IMR-90 (cell line): ENCODE measurements around the gene CA11. TPM values are rescaled to one million over a fixed set of nuclear protein-coding genes. Genes with fewer than 3 reads are reported as not detected.

Experiments used
- ATAC-seq: fragments of 200-7000 bp; cut with Tn5 transposase; 2 replicates; pipeline ENCODE4 v1.9.1; 2020; ENCODE audit warnings: low read depth, mild to moderate bottlenecking, moderate library complexity
- BruUV-seq: library from RNA; stranded (reverse); fragments of 400-500 nt; replicated peaks from 2 replicates; lab custom pipeline; 2021; lab: Mats Ljungman, UMichigan
- CTCF ChIA-PET: fragments of 300-600 bp; formaldehyde crosslinking; extraction: SDS; loops from one replicate; lab custom pipeline; 2021; ENCODE audit warnings: antibody characterized with exemption; lab: Yijun Ruan, JAX
- POLR2A ChIA-PET: fragments of 300-600 bp; sonication (Branson Sonifier 250); formaldehyde crosslinking; loops from one replicate; lab custom pipeline; 2022; ENCODE audit warnings: antibody characterized with exemption; ENCODE audit not compliant: unreplicated experiment; lab: Charles Lee
- DNase-seq: peaks from one replicate; pipeline ENCODE4 v3.0.0; 2013
- H2AFZ ChIP-seq: replicated peaks from 2 replicates; pipeline ENCODE3; 2013; ENCODE audit warnings: low read length, mild to moderate bottlenecking; ENCODE audit not compliant: poor library complexity
- H2AK5ac ChIP-seq: 2 replicates; pipeline ENCODE4 v1.6.1; 2013; ENCODE audit warnings: low read depth, low read length, inconsistent platforms
- H2AK9ac ChIP-seq: replicated peaks from 2 replicates; pipeline ENCODE3; 2013; ENCODE audit warnings: mild to moderate bottlenecking, low read depth, low read length, moderate library complexity; ENCODE audit not compliant: poor library complexity
- H2BK120ac ChIP-seq: 2 replicates; pipeline ENCODE4 v1.6.1; 2013; ENCODE audit warnings: low read depth, low read length, inconsistent platforms
- H2BK15ac ChIP-seq: 3 replicates; pipeline ENCODE4 v1.6.1; 2013; ENCODE audit warnings: low read depth, low read length, inconsistent platforms
- H2BK20ac ChIP-seq: 2 replicates; pipeline ENCODE4 v1.6.1; 2013; ENCODE audit warnings: low read depth, mild to moderate bottlenecking, inconsistent platforms, low read length, moderate library complexity
- H2BK5ac ChIP-seq: 2 replicates; pipeline ENCODE4 v1.6.1; 2013; ENCODE audit warnings: mild to moderate bottlenecking, low read depth, low read length, inconsistent platforms; ENCODE audit not compliant: poor library complexity, severe bottlenecking
- H3K14ac ChIP-seq: replicated peaks from 2 replicates; pipeline ENCODE4 v1.6.1; 2013; ENCODE audit warnings: low read depth, low read length, inconsistent platforms
- H3K18ac ChIP-seq: 2 replicates; pipeline ENCODE4 v1.6.1; 2013; ENCODE audit warnings: low read depth, low read length, control low read depth
- H3K23ac ChIP-seq: 2 replicates; pipeline ENCODE4 v1.6.1; 2013; ENCODE audit warnings: low read depth, low read length, inconsistent platforms
- H3K27ac ChIP-seq: 2 replicates; pipeline ENCODE4 v1.5.1; 2013; ENCODE audit warnings: mild to moderate bottlenecking, control low read depth, low read length; ENCODE audit not compliant: insufficient read depth
- H3K27me3 ChIP-seq: 2 replicates; pipeline ENCODE4 v1.6.1; 2013; ENCODE audit warnings: low read length; ENCODE audit not compliant: control insufficient read depth, insufficient read depth
- H3K36me3 ChIP-seq: 2 replicates; pipeline ENCODE4 v1.6.1; 2013; ENCODE audit warnings: low read length, mixed read lengths; ENCODE audit not compliant: control insufficient read depth, insufficient read depth
- H3K4ac ChIP-seq: 2 replicates; pipeline ENCODE4 v1.6.1; 2013; ENCODE audit warnings: low read depth, low read length, inconsistent platforms
- H3K4me1 ChIP-seq: 2 replicates; pipeline ENCODE4 v1.6.1; 2013; ENCODE audit warnings: low read length, mixed read lengths; ENCODE audit not compliant: control insufficient read depth, insufficient read depth
- H3K4me2 ChIP-seq: 2 replicates; pipeline ENCODE4 v1.6.1; 2013; ENCODE audit warnings: low read depth, mild to moderate bottlenecking, control low read depth, low read length, moderate library complexity
- H3K4me3 ChIP-seq: 2 replicates; pipeline ENCODE4 v1.5.1; 2013; ENCODE audit warnings: low read depth, mild to moderate bottlenecking, control low read depth, low read length, moderate library complexity; ENCODE audit not compliant: insufficient read depth
- H3K56ac ChIP-seq: 2 replicates; pipeline ENCODE4 v1.6.1; 2013; ENCODE audit warnings: low read length, inconsistent platforms; ENCODE audit not compliant: insufficient read depth; ENCODE audit errors: extremely low read depth
- H3K79me1 ChIP-seq, 2 experiments: 2 replicates each; pipeline ENCODE4 v1.6.1; 2013; ENCODE audit warnings: low read length in 2 of 2, inconsistent platforms in 1 of 2, low read depth in 1 of 2
- H3K9ac ChIP-seq: 2 replicates; pipeline ENCODE4 v1.6.1; 2013; ENCODE audit warnings: low read depth, low read length, control low read depth
- H3K9me1 ChIP-seq: 2 replicates; pipeline ENCODE4 v1.6.1; 2013; ENCODE audit warnings: low read length, inconsistent platforms; ENCODE audit not compliant: insufficient read depth
- H3K9me3 ChIP-seq: 2 replicates; pipeline ENCODE4 v1.6.1; 2013; ENCODE audit warnings: low read length; ENCODE audit not compliant: control insufficient read depth, insufficient read depth
- H4K20me1 ChIP-seq: 2 replicates; pipeline ENCODE4 v1.6.1; 2013; ENCODE audit warnings: low read length, inconsistent platforms; ENCODE audit not compliant: insufficient read depth
- H4K5ac ChIP-seq: 2 replicates; pipeline ENCODE4 v1.6.1; 2013; ENCODE audit warnings: mild to moderate bottlenecking, low read depth, low read length, control low read depth
- H4K8ac ChIP-seq, 2 experiments: 2 replicates each; pipeline ENCODE4 v1.6.1; 2013; ENCODE audit warnings: low read depth in 2 of 2, low read length in 2 of 2, control low read depth in 1 of 2, inconsistent platforms in 1 of 2
- H4K91ac ChIP-seq: 2 replicates; pipeline ENCODE4 v1.6.1; 2013; ENCODE audit warnings: low read depth, low read length, inconsistent platforms; ENCODE audit not compliant: insufficient read depth
- MAFK ChIP-seq: IDR thresholded peaks from 2 replicates; pipeline ENCODE4 v1.6.1; 2012; ENCODE audit warnings: low read depth, low read length, improper control_type of control experiment
- NFE2L2 ChIP-seq: fragments of 150-350 bp; IDR thresholded peaks from 2 replicates; pipeline ENCODE4 v1.6.1; 2016; ENCODE audit warnings: low read depth, mild to moderate bottlenecking, low read length
- POLR2A ChIP-seq: IDR thresholded peaks from 2 replicates; pipeline ENCODE4 v1.6.1; 2012; ENCODE audit warnings: mild to moderate bottlenecking, low read depth, low read length
- WGBS, 2 experiments: methylation state at CpG; one replicate each; pipeline versions ENCODE4 v1.1.5 to v1.1.7; 2013; ENCODE audit warnings: missing lambda C conversion rate in 2 of 2; ENCODE audit not compliant: insufficient read length in 1 of 2; ENCODE audit errors: extremely low coverage in 2 of 2; 5-methylcytosine and 5-hydroxymethylcytosine counted together
- dilution Hi-C: fragments of 300-500 bp; cut with HindIII; formaldehyde crosslinking; loops from one replicate; pipeline ENCODE4 v1.14.3; 2018; ENCODE audit warnings: low sequenced_read_pairs; ENCODE audit not compliant: unreplicated experiment
- in situ Hi-C: fragments of 300-500 bp; cut with MboI; formaldehyde crosslinking; loops from 3 replicates; pipeline ENCODE4 v1.14.3; 2019; ENCODE audit warnings: low sequenced_read_pairs, inconsistent platforms, mixed read lengths
- intact Hi-C: fragments of 100-400 bp; cut with micrococcal nuclease; formaldehyde crosslinking; loops from 2 replicates; pipeline ENCODE4 v1.10.0; 2022
- polyA plus RNA-seq, 3 experiments: library from polyadenylated mRNA; depleted of rRNA; stranded (reverse); fragments of >200 nt; gene quantifications; 2 replicates each; pipeline ENCODE4 v1.2.3, GENCODE V29; 2012; ENCODE audit warnings: low replicate concordance in 1 of 3
- total RNA-seq: library from RNA; depleted of rRNA; stranded (reverse); fragments of >200 nt; gene quantifications from 2 replicates; pipeline ENCODE4 v1.2.3, GENCODE V29; 2012

Gene CA11
- total and polyA plus RNA-seq, 2 of the 4 experiments (the other 2 are of a cell fraction) = 1.3 to 2.9 TPM

DNA sequence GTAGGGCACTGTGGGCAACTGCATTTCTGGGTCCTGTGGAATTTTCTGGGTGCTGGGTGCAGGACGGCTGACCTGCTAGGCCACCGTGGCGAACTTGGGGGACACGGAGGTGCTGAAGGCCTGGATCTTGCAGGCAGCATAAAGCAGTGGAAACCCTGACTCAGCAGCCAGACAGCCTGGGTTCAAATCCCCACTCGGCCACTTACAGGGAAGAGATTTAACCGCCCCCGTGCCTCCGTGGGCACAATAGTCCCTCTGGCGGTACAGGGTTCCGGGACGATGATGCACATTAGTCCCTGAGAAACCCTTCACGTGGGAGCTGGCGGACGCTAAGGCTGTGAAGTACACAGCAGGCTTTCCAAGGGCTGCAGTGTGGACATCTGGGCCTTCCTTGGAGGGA lies 34.1 kb downstream of the CA11 start:
- Histone ChIP-seq H4K8ac (no peak overlapping the region), H3K4me1 (no peaks in the 10 kb centered on the region; the same call in 1 of the 2 replicates), H4K91ac (no peak overlapping the region), H3K27me3 (no peaks in the 10 kb centered on the region), H3K9ac (no peak overlapping the region), H3K4me2 (no peak overlapping the region), H2BK15ac (no peak overlapping the region), H3K4me3 (no peak overlapping the region), H3K4ac (no peak overlapping the region), H3K18ac (no peak overlapping the region), H2BK5ac (no peak overlapping the region), H2AFZ (peak overlapping the region; percentile 32), H3K56ac (no peak overlapping the region), H4K5ac (no peak overlapping the region), H2BK120ac (no peak overlapping the region), H3K36me3 (peaks cover 21% of the 10 kb centered on the region), H3K9me3 (no peaks in the 10 kb centered on the region), H2AK9ac (no peak overlapping the region), H2BK20ac (no peak overlapping the region), H3K79me1 (peaks cover 8 to 19% of the 10 kb centered on the region in 2 experiments; a peak in 3 of 4 replicates), H3K14ac (no peak overlapping the region), H2AK5ac (no peak overlapping the region; the same call in 1 of the 2 replicates), H3K27ac (no peak overlapping the region), H3K23ac (no peak overlapping the region), H3K9me1 (no peaks in the 10 kb centered on the region), H4K20me1 (peaks cover 33% of the 10 kb centered on the region)
- dilution Hi-C loops = no loop called here
- TF ChIP-seq NFE2L2 (no peak), POLR2A (no peak), MAFK (peak; percentile 37)
- POLR2A ChIA-PET = no interaction called here
- in situ Hi-C loops = no loop called here
- ATAC-seq = no peak
- WGBS, 2 experiments = 88% methylated on average over 13 of the region's 14 CpGs; no CpG with 5 or more reads in 1 of the 2 experiments
- CTCF ChIA-PET = no interaction called here
- no TSS peak for BruUV-seq
- no peak for DNase-seq
- intact Hi-C loops = no loop called here
